Small intestine (tissue), 7 donors: ENCODE data around the gene ANP32B. TPM values are rescaled to one million over a fixed set of nuclear protein-coding genes. Genes with fewer than 3 reads are reported as not detected.
A peak's percentile ranks its signal among the peaks of the same experiment; 100 is the strongest.
"Not testable (repeated sequence)": the region's sequence is repeated elsewhere in the genome, so short reads cannot be mapped to it uniquely, and the experiment has no call there.

Source experiments
- DNase-seq, 2 donors: peaks; one replicate each; pipeline versions ENCODE4 v3.0.0 to v3.0.0-alpha.2; 2013
- FAIRE-seq: peaks from 2 replicates; lab custom pipeline; 2012; peaks lifted over from hg19 to GRCh38; lab: Jason Lieb, UNC
- H3K27ac ChIP-seq, 3 donors: one replicate each; pipeline ENCODE4 v1.5.1; 2013; ENCODE audit warnings: low read length in 2 of 3, mild to moderate bottlenecking in 2 of 3, control low read depth in 1 of 3, inconsistent platforms in 1 of 3, low read depth in 1 of 3, moderate library complexity in 1 of 3
- H3K27me3 ChIP-seq, 3 donors: one replicate each; pipeline ENCODE4 v1.6.1; 2013; ENCODE audit warnings: low read length in 3 of 3, inconsistent platforms in 1 of 3; ENCODE audit not compliant: control insufficient read depth in 3 of 3, insufficient read depth in 3 of 3
- H3K36me3 ChIP-seq, 3 donors: one replicate each; pipeline ENCODE4 v1.6.1; 2013; ENCODE audit warnings: low read length in 3 of 3, inconsistent platforms in 1 of 3, low read depth in 1 of 3, mild to moderate bottlenecking in 1 of 3, moderate library complexity in 1 of 3; ENCODE audit not compliant: control insufficient read depth in 3 of 3, insufficient read depth in 2 of 3
- H3K4me1 ChIP-seq, 3 donors: one replicate each; pipeline ENCODE4 v1.6.1; 2013; ENCODE audit warnings: low read length in 2 of 3, inconsistent platforms in 1 of 3, low read depth in 1 of 3, mild to moderate bottlenecking in 1 of 3, moderate library complexity in 1 of 3; ENCODE audit not compliant: control insufficient read depth in 3 of 3, insufficient read depth in 2 of 3
- H3K4me3 ChIP-seq, 3 donors: one replicate each; pipeline ENCODE4 v1.5.1; 2013; ENCODE audit warnings: low read length in 3 of 3, control low read depth in 1 of 3, inconsistent platforms in 1 of 3, low read depth in 1 of 3, mild to moderate bottlenecking in 1 of 3, moderate library complexity in 1 of 3
- H3K9me3 ChIP-seq, 2 donors: one replicate each; pipeline ENCODE4 v1.6.1; 2013; ENCODE audit warnings: low read depth in 1 of 2, low read length in 1 of 2; ENCODE audit not compliant: control insufficient read depth in 2 of 2, insufficient read depth in 1 of 2
- WGBS, 3 donors: extraction: QIAGEN DNeasy Blood & Tissue Kit; methylation state at CpG; one replicate each; pipeline ENCODE4 v1.1.7; 2013; 5-methylcytosine and 5-hydroxymethylcytosine counted together
- polyA plus RNA-seq, 4 donors: library from polyadenylated mRNA; stranded (reverse) in 3 of 4; unstranded in 1 of 4; fragments of 200-250 nt in 3 of 4; fragments of 120-200 nt in 1 of 4; gene quantifications; one replicate each; pipeline versions ENCODE4 v1.2.1 to v1.2.3, GENCODE V29; 2013
- donor health status: healthy with polysubstance abuse.
- donor health status: control.
- donor health status: control.
- donor health status: Bipolar disorder and iron deficiency.
- donor health status: healthy.

Gene ANP32B
- polyA plus RNA-seq, 4 donors: 106 to 263 (median 182) TPM

GRCh38 chr9:97991818-97992217 lies 8.7 kb downstream of the ANP32B start:
- FAIRE-seq (no peak), DNase-seq (no peak)
- H3K36me3 ChIP-seq: peaks cover 3 to 8% (median 4%) of the 10 kb centered on the region in 3 donors
- no peaks in the 10 kb centered on the region for H3K9me3 ChIP-seq
- H3K27ac ChIP-seq: no peak overlapping the region
- H3K27me3 ChIP-seq: no peaks in the 10 kb centered on the region
- peaks cover 11 to 26% (median 19%) of the 10 kb centered on the region in 3 donors for H3K4me1 ChIP-seq
- H3K4me3 ChIP-seq: no peak overlapping the region
- WGBS, 3 donors: 59 to 69% (median 60%) methylated on average over 5 of the region's 5 CpGs

GRCh38 chr9:97992219-97992618 lies 9.1 kb downstream of the ANP32B start:
- WGBS, 3 donors: 68 to 78% (median 75%) methylated on average over 6 of the region's 6 CpGs
- H3K4me3 ChIP-seq: no peak overlapping the region
- no peak overlapping the region for H3K27ac ChIP-seq
- no peaks in the 10 kb centered on the region for H3K27me3 ChIP-seq
- peaks cover 11 to 26% (median 19%) of the 10 kb centered on the region in 3 donors for H3K4me1 ChIP-seq
- FAIRE-seq (no peak), DNase-seq (no peak)
- H3K36me3 ChIP-seq: peaks cover 3 to 8% (median 4%) of the 10 kb centered on the region in 3 donors
- H3K9me3 ChIP-seq: no peaks in the 10 kb centered on the region

GRCh38 chr9:97993000-97993399 lies 9.9 kb downstream of the ANP32B start:
- no peak for FAIRE-seq
- no peak for DNase-seq
- Histone ChIP-seq H3K27ac (no peak overlapping the region), H3K27me3 (no peaks in the 10 kb centered on the region), H3K9me3 (no peaks in the 10 kb centered on the region), H3K36me3 (peaks cover 6 to 8% (median 7%) of the 10 kb centered on the region in 3 donors), H3K4me1 (peaks cover 11 to 26% (median 19%) of the 10 kb centered on the region in 3 donors), H3K4me3 (no peak overlapping the region)
- 69 to 77% (median 70%) methylated on average over 2 of the region's 2 CpGs for WGBS, 3 donors

GRCh38 chr9:97994703-97995102 lies 11.6 kb downstream of the ANP32B start:
- FAIRE-seq (no peak), DNase-seq (peak; percentile 51 to 65)
- no peaks in the 10 kb centered on the region for H3K27me3 ChIP-seq
- H3K4me3 ChIP-seq: no peak overlapping the region
- peaks cover 11 to 26% (median 18%) of the 10 kb centered on the region in 3 donors for H3K4me1 ChIP-seq
- H3K36me3 ChIP-seq: peaks cover 7 to 11% (median 10%) of the 10 kb centered on the region in 3 donors
- no peaks in the 10 kb centered on the region for H3K9me3 ChIP-seq
- H3K27ac ChIP-seq: no peak overlapping the region
- 32 to 66% (median 48%) methylated on average over 1 of the region's 1 CpG for WGBS, 3 donors

GRCh38 chr9:97996676-97997075 lies 13.5 kb downstream of the ANP32B start:
- peaks cover 10 to 20% (median 11%) of the 10 kb centered on the region in 3 donors for H3K4me1 ChIP-seq
- peaks cover 13 to 17% (median 14%) of the 10 kb centered on the region in 3 donors for H3K36me3 ChIP-seq
- 95 to 97% (median 95%) methylated on average over 7 of the region's 7 CpGs for WGBS, 3 donors
- not testable (repeated sequence) for H3K27me3 ChIP-seq, FAIRE-seq, H3K27ac ChIP-seq, H3K4me3 ChIP-seq, DNase-seq, H3K9me3 ChIP-seq

GRCh38 chr9:97997330-97998276 lies 14.5 kb downstream of the ANP32B start:
- Histone ChIP-seq H3K4me1 (peaks cover 9 to 14% (median 10%) of the 10 kb centered on the region in 3 donors), H3K9me3 (no peaks in the 10 kb centered on the region), H3K27ac (no peak overlapping the region), H3K4me3 (no peak overlapping the region), H3K36me3 (peaks cover 13 to 20% (median 14%) of the 10 kb centered on the region in 3 donors), H3K27me3 (no peaks in the 10 kb centered on the region)
- FAIRE-seq (no peak), DNase-seq (no peak)
- 90 to 96% (median 91%) methylated on average over 3 of the region's 3 CpGs for WGBS, 3 donors

GRCh38 chr9:98002808-98003207 lies 19.7 kb downstream of the ANP32B start:
- H3K36me3 ChIP-seq: peaks cover 21 to 37% (median 22%) of the 10 kb centered on the region in 3 donors
- 66 to 73% (median 66%) methylated on average over 2 of the region's 2 CpGs for WGBS, 3 donors

GRCh38 chr9:98006127-98006796 lies 23.1 kb downstream of the ANP32B start:
- no peak for DNase-seq
- Histone ChIP-seq H3K27ac (no peak overlapping the region), H3K4me1 (no peaks in the 10 kb centered on the region), H3K36me3 (peaks cover 22 to 49% (median 27%) of the 10 kb centered on the region in 3 donors), H3K4me3 (no peak overlapping the region), H3K27me3 (no peaks in the 10 kb centered on the region), H3K9me3 (no peaks in the 10 kb centered on the region)
- no peak for FAIRE-seq
- 83 to 90% (median 89%) methylated on average over 5 of the region's 5 CpGs for WGBS, 3 donors

More at GRCh38 chr9:98002808-98003207, 19.7 kb downstream of the ANP32B start:
- Histone ChIP-seq H3K9me3 (no peaks in the 10 kb centered on the region), H3K4me1 (no peaks in the 10 kb centered on the region), H3K27ac (no peak overlapping the region), H3K4me3 (no peak overlapping the region), H3K27me3 (no peaks in the 10 kb centered on the region)
- FAIRE-seq (no peak), DNase-seq (no peak)
